UCSD-AML1 (cell line): ENCODE data around the gene ARL15.
"Not testable (repeated sequence)": the region's sequence is repeated elsewhere in the genome, so short reads cannot be mapped to it uniquely, and the experiment has no call there.

ENCODE experiments used
- DNase-seq: peaks from one replicate; lab custom pipeline; 2025; ENCODE audit not compliant: unreplicated experiment; lab: John Stamatoyannopoulos, UW

ARL15 gene

DNA sequence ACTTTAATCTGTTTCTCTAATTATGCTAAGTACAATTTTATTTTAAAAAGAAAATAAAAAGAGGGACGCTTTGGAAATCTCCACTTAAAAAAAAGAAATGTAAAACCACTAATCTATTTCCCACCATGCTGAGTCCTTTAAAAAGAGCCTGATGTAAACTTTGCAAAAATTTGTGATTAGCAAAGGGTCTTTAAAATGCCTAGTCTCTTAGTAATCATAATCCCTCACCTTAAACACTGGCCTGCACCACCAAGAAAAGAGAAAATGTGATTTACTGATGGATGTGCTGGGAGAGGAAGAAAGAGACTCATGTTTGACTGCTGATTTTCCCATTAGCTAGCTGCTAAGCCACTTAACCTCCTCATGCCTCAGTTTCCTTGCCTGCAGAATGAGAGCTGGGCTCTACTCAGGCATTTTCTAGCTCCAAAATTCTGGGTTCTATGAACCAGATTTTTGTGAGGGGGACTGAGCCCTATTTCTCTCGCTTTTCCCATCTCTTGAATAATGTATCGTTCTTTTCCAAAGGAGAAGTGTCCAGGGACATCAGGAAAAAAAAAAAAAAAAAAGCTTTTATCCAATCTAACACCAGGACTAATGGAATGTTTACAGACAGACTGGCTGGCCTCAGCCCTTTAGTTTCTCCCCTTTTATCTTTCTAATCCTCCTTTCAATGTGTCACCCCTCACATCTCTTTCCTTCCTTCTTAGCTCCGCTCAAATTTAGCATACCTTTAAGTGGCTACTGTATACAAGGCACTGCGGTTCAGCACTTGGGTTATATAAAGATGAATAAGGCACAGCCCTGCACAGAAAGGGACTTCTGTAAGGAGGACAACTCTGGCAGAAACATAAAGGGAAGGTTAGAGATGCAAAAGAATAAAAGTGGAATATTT, 312.4 kb downstream of the ARL15 start:
- no peak for DNase-seq

- no peak for DNase-seq
These were observed 314.4 kb downstream of the ARL15 start for GRCh38 chr5:53996008-53996407.

DNA sequence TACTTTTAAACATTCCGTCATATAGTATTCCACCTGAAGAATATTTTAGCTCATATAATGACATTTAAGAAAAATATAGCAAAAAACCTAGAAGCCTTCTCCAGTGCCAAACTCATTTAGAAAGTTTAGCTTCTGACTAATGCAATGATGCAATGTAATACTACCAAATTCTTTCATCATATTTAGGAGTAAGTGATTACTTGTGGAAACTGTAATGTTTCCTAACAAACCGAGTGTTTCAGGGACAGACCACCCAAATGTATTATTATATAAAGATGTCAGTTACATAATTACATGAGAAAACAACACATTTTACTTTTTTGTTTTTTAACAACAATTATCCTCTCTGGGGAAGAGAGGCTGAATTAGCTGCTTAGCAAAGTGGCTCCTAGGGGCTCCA, 316.2 kb downstream of the ARL15 start:
- no peak for DNase-seq

GRCh38 chr5:53991942-53992341, 318.4 kb downstream of the ARL15 start:
- DNase-seq: no peak

- DNase-seq: no peak
These were observed 323.3 kb downstream of the ARL15 start for GRCh38 chr5:53987101-53987500.

- DNase-seq: no peak
These were observed 324.6 kb downstream of the ARL15 start for GRCh38 chr5:53985796-53986195.

DNA sequence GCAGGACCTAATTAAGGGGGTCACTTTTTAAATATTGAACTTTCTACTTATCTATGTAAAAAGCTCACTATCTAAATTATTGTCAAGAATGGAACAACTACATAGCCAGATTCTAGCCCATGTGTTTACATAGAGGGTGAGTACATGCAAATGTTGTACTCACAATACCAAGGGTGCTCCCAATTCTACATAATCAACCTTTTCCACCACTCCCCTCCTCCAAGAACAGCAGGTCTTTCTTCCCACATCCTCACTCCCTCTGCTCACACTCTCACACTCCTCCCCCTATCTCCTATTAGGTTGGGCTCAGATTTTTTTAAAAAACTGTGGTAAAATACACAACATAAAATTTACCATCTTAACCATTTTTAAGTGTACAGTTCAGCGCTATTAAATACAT, 325.4 kb downstream of the ARL15 start:
- no peak for DNase-seq

DNA sequence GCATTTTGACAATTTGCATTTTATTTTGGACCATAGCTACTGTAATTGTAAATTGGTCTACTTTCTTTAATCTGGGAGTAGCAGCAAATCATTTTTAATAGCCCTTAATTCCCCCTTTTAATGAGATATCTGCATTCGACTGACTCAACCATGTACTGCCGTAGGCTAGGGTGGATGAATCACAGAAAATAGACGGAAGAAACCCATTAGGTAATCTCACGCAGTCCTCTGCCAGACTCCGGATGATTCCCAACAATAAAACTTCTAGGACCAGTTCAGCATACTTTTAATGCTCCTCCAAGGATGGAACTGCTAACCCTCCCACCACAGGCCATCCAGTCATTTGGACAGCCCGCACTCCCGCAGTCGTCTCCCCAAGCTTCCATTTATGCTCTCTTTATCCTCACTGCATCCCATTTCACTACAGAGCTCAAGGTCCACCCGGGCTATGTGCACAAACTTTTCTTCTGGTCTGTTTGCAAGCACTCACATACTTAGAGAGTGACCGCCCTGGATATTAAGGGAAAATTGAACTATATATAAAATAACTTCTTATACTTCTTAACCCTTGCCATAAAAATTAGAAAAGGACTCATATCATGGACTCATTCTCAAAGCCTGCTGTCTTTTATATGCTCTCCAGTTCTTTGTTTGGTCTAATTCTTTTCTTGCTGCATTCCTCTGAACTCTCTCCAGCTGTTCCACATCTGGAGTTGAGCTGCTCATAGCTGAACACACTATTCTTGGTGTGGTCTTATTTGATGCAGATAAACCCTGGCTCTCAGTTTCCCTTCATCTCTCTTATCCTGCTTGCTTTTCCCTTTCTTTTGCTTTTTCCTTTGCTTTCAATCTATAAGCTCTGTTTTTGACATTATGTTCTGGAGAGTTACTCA, 326.6 kb downstream of the ARL15 start:
- DNase-seq: no peak

- not testable (repeated sequence) for DNase-seq
These were observed 328.1 kb downstream of the ARL15 start for GRCh38 chr5:53982319-53982718.

DNA sequence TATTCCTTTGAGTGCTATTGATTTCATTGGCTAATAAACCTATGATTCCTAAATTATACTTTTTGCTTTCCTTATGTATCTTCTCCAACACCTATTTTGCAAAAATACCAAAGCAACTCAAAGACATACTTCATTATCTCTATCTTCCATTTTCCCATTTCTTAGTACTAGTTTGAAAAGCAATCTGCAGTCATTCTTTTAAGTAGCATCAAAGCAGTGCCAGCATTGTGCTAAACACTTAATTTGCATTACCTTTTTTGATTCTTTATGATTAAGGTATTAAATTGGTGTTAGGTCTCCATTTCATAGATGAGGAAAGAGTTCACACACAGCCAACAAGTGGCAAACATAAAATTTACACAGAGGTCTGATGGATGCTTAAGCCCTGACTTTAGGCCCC, 330.3 kb downstream of the ARL15 start:
- DNase-seq: no peak

DNA sequence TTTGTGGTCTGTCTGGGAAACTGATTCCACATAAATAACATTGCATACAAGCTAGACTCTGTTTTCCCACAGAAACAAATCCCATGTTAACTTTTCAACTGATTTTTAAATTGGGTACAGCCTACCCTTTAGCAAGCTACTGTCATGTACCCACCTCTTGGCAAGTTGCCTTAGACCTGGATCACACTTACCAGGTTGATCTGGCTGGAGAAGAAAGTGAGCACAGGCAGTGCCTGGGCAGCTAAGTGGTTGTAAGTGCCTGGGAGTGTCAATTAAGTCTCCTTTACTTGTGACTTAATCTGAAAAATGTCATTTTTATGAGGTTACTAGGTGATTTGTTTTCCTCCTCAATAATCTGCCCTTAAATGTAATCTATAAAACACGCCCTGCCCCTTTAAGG, 336.4 kb downstream of the ARL15 start:
- DNase-seq: no peak

DNA sequence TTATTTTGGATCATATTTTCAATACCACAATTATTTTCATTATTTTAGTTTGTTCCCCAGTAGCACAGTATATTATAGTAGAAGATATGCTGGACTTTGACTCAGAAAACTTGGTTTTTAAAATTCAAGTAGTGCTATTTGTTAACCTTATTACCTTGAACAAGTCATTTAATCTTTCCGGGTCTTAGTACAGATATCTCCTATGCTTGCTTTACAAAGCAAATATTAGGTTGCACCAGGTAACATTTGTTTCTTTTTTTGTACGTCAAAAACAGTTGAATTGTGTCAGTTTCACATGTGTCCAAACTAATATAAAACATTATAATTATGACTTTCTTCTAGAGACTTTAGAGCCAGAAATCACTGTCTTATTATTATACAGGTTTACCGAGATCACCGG, 338.1 kb downstream of the ARL15 start:
- no peak for DNase-seq

- no peak for DNase-seq
These were observed 338.8 kb downstream of the ARL15 start for GRCh38 chr5:53971551-53971950.

GRCh38 chr5:53971131-53971530, 339.2 kb downstream of the ARL15 start:
- DNase-seq: no peak

GRCh38 chr5:53970475-53970874, 339.9 kb downstream of the ARL15 start:
- no peak for DNase-seq

- DNase-seq: no peak
These were observed 341.1 kb downstream of the ARL15 start for GRCh38 chr5:53969176-53969730.

- no peak for DNase-seq
These were observed 344.9 kb downstream of the ARL15 start for GRCh38 chr5:53965459-53965858.

GRCh38 chr5:53963958-53964357, 346.4 kb downstream of the ARL15 start:
- no peak for DNase-seq

- no peak for DNase-seq
These were observed 348.1 kb downstream of the ARL15 start for GRCh38 chr5:53962306-53962705.

- DNase-seq: no peak
These were observed 353.7 kb downstream of the ARL15 start for GRCh38 chr5:53956632-53957031.

- DNase-seq: no peak
These were observed 354.2 kb downstream of the ARL15 start for GRCh38 chr5:53956196-53956595.

DNA sequence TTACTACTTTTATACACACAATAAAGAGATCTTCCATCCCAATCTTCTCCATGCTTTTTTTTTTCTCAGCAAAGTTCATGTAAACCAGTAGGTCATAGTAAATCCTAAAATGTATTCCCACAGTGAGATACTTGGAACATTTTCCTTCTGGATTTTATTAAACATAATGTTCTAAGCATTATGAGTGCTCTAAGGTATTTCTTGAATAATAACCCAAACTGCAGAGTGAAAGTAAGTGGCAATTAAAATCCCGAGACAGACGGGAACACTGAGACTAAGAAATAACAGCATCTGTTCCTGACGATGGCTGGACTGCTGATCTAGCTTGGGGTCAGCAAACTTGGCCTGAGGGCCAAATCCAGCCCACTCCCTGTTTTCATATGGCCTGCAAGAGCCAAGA, 359.8 kb downstream of the ARL15 start:
- DNase-seq: no peak
